Glutamatergic neuron (in vitro differentiated cells): ENCODE measurements around the gene ZNF174. TPM values are rescaled to one million over a fixed set of nuclear protein-coding genes. Genes with fewer than 3 reads are reported as not detected.

ENCODE experiments used
- DNase-seq: peaks from one replicate; pipeline ENCODE4 v3.0.0; 2022
- H3K27ac Mint-ChIP-seq: one replicate; pipeline ENCODE4 v1.8.0; 2020; ENCODE audit warnings: mild to moderate bottlenecking, mixed read lengths, inconsistent platforms; ENCODE audit not compliant: unreplicated experiment
- H3K27me3 Mint-ChIP-seq: one replicate; pipeline ENCODE4 v1.8.0; 2020; ENCODE audit warnings: mild to moderate bottlenecking, moderate library complexity, mixed read lengths, inconsistent platforms; ENCODE audit not compliant: unreplicated experiment
- H3K36me3 Mint-ChIP-seq: one replicate; pipeline ENCODE4 v1.8.0; 2020; ENCODE audit warnings: mild to moderate bottlenecking, mixed read lengths, inconsistent platforms; ENCODE audit not compliant: unreplicated experiment
- H3K4me1 Mint-ChIP-seq: one replicate; pipeline ENCODE4 v1.8.0; 2020; ENCODE audit warnings: mild to moderate bottlenecking, low read depth, mixed read lengths, inconsistent platforms; ENCODE audit not compliant: unreplicated experiment
- H3K4me3 Mint-ChIP-seq: one replicate; pipeline ENCODE4 v1.8.0; 2020; ENCODE audit warnings: mild to moderate bottlenecking, mixed read lengths, inconsistent platforms; ENCODE audit not compliant: unreplicated experiment
- H3K9me3 Mint-ChIP-seq: one replicate; pipeline ENCODE4 v1.8.0; 2020; ENCODE audit warnings: mild to moderate bottlenecking, moderate library complexity, mixed read lengths, inconsistent platforms; ENCODE audit not compliant: unreplicated experiment
- total RNA-seq: library from RNA; stranded (reverse); fragmentation: NEBNext Ultra II Directional; extraction: Animal tissue kit (Norgen Biotek cat#: 25700); gene quantifications from one replicate; pipeline ENCODE4 v1.2.1, GENCODE V29; 2021; ENCODE audit not compliant: unreplicated experiment
- TF ChIP-seq, protein P1 (sequence below): fragments of 200-600 bp; sonication (generic); IDR thresholded peaks from one replicate; pipeline ENCODE4 v1.5.0; 2021; ENCODE audit not compliant: partially characterized antibody, unreplicated experiment

ZNF174 gene
- total RNA-seq, 1 donor from 2014 or later, result 16.3 TPM

- Mint-ChIP-seq H3K4me3 (peak overlapping the region; percentile 85), H3K27ac (peak overlapping the region; percentile 96), H3K36me3 (no peaks in the 10 kb centered on the region), H3K9me3 (peaks cover 12% of the 10 kb centered on the region), H3K27me3 (peaks cover 11% of the 10 kb centered on the region), H3K4me1 (peaks cover 22% of the 10 kb centered on the region)
- DNase-seq, result peak; percentile 95
- TF ChIP-seq, protein P1, sequence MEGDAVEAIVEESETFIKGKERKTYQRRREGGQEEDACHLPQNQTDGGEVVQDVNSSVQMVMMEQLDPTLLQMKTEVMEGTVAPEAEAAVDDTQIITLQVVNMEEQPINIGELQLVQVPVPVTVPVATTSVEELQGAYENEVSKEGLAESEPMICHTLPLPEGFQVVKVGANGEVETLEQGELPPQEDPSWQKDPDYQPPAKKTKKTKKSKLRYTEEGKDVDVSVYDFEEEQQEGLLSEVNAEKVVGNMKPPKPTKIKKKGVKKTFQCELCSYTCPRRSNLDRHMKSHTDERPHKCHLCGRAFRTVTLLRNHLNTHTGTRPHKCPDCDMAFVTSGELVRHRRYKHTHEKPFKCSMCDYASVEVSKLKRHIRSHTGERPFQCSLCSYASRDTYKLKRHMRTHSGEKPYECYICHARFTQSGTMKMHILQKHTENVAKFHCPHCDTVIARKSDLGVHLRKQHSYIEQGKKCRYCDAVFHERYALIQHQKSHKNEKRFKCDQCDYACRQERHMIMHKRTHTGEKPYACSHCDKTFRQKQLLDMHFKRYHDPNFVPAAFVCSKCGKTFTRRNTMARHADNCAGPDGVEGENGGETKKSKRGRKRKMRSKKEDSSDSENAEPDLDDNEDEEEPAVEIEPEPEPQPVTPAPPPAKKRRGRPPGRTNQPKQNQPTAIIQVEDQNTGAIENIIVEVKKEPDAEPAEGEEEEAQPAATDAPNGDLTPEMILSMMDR, result peak; percentile 61
Measured at GRCh38 chr16:3457434-3458252, 56.6 kb downstream of the ZNF174 start.

- peak overlapping the region; percentile 83 for H3K27ac Mint-ChIP-seq
- H3K9me3 Mint-ChIP-seq, result peaks cover 12% of the 10 kb centered on the region
- peak overlapping the region; percentile 90 for H3K4me3 Mint-ChIP-seq
- H3K36me3 Mint-ChIP-seq, result no peaks in the 10 kb centered on the region
- DNase-seq, result peak; percentile 43
- peaks cover 11% of the 10 kb centered on the region for H3K27me3 Mint-ChIP-seq
- peaks cover 22% of the 10 kb centered on the region for H3K4me1 Mint-ChIP-seq
- TF ChIP-seq, protein P1, result peak; percentile 13
Measured at GRCh38 chr16:3458278-3458851, 57.4 kb downstream of the ZNF174 start.

DNA sequence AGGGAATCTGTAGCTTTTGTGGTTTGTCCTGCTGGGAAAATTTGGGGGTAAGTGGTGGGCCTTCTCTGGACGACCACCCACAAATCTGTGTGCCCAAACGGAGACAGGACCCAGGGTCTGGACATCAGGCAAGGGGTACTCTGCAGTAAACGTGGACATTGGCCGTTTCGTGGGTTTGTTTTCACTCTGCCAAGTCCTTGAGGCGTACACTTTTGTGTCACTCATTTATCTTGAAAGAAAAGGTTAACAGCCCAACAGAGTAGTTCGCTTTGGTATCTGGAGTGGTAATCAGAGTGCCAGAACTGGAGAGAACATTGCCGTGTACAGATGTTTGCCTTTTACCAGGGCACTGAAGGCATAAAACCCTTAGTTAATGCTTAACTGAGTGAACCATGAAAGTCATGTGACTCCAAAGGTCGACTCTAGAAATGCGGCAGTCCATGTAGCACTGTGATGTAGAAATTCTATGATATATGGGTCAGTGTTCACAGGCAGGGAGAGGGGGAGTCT, 57.9 kb downstream of the ZNF174 start:
- TF ChIP-seq, protein P1, result no peak
- Mint-ChIP-seq H3K27me3 (peaks cover 11% of the 10 kb centered on the region), H3K36me3 (no peaks in the 10 kb centered on the region), H3K4me3 (peak overlapping the region; percentile 90), H3K9me3 (peaks cover 12% of the 10 kb centered on the region), H3K4me1 (peaks cover 22% of the 10 kb centered on the region), H3K27ac (peak overlapping the region; percentile 83)
- no peak for DNase-seq

Other genes with a start within 250 kb of the ZNF174 start
- gene OR1F1, start 213.0 kb upstream of the ZNF174 start, total RNA-seq, result not detected
- 12.2 TPM for gene ZNF200, start 166.1 kb upstream of the ZNF174 start, total RNA-seq
- gene MEFV, start 144.6 kb upstream of the ZNF174 start, total RNA-seq, result not detected
- gene ZNF263, start 117.7 kb upstream of the ZNF174 start, total RNA-seq, result 33.1 TPM
- gene TIGD7, start 95.8 kb upstream of the ZNF174 start, total RNA-seq, result 8.6 TPM
- gene ZNF75A, start 95.7 kb upstream of the ZNF174 start, total RNA-seq, result 62.4 TPM
- gene OR2C1, start 45.3 kb upstream of the ZNF174 start, total RNA-seq, result not detected
- 14.9 TPM for gene ZSCAN32, start 211 bp upstream of the ZNF174 start, total RNA-seq
- gene ZNF597, start 42.3 kb downstream of the ZNF174 start, total RNA-seq, result 1.9 TPM
- gene NAA60, start 42.5 kb downstream of the ZNF174 start, total RNA-seq, result 69.9 TPM
- gene C16orf90, start 94.3 kb downstream of the ZNF174 start, total RNA-seq, result not detected
- gene CLUAP1, start 99.8 kb downstream of the ZNF174 start, total RNA-seq, result 15.4 TPM
- not detected for gene NLRC3, start 176.2 kb downstream of the ZNF174 start, total RNA-seq
- gene SLX4, start 210.4 kb downstream of the ZNF174 start, total RNA-seq, result 14.1 TPM